ENCODE results near the gene VIM.
A peak's percentile ranks its signal among the peaks of the same experiment; 100 is the strongest.

VIM gene

DNA sequence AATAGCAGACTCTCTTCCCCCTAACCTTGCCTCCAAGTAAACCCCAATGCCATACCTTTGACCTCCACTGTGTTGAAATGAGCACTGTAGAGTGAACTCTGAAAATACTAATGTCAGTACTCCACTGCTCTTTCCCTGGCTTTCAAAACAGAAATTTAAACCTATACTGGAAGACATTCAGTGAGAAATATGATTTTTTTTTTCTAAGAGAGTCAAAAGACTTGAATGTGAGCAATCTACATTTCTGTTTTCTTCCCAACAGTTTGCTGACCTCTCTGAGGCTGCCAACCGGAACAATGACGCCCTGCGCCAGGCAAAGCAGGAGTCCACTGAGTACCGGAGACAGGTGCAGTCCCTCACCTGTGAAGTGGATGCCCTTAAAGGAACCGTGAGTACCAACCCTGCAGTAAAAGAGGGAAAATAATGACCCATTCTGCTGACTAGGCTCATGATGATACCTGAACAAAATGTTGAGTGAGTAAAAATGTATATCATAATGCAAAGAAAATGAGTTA lies 6.4 kb downstream of the VIM start:
- no peak overlapping the region for H3K27ac ChIP-seq (ENCODE audit: low read depth, low read length)
- no peak overlapping the region for H3K9ac ChIP-seq (ENCODE audit: low read length)
- no peaks in the 10 kb centered on the region for H3K9me3 ChIP-seq (ENCODE audit: low read length)
- H3K36me3 ChIP-seq (ENCODE audit: insufficient read depth, low read length) = peaks cover 68% of the 10 kb centered on the region
- peak overlapping the region in 1 of 2 donors; percentile 3 for H3K4me3 ChIP-seq (ENCODE audit: low read depth in 1 of 2, low read length in 2 of 2)
- H3K4me1 ChIP-seq (ENCODE audit: insufficient read depth, low read length) = peaks cover 37% of the 10 kb centered on the region
- no peaks in the 10 kb centered on the region for H3K27me3 ChIP-seq (ENCODE audit: control insufficient read depth in 1 of 2, insufficient read depth in 2 of 2, low read length in 2 of 2)

DNA sequence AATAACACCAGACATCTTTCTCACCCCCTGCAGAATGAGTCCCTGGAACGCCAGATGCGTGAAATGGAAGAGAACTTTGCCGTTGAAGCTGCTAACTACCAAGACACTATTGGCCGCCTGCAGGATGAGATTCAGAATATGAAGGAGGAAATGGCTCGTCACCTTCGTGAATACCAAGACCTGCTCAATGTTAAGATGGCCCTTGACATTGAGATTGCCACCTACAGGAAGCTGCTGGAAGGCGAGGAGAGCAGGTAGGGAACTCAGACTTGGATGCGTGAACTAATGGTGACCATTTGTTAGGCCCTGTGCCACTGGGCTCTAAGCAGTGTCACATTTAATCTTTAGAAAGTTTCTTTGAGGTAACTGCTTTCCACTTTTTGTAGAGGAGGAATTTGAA lies 7.1 kb downstream of the VIM start:
- Histone ChIP-seq H3K9ac (ENCODE audit: low read length) (no peak overlapping the region), H3K4me3 (ENCODE audit: low read depth in 1 of 2, low read length in 2 of 2) (peak overlapping the region in 1 of 2 donors; percentile 3), H3K4me1 (ENCODE audit: insufficient read depth, low read length) (peaks cover 37% of the 10 kb centered on the region), H3K9me3 (ENCODE audit: low read length) (no peaks in the 10 kb centered on the region), H3K27ac (ENCODE audit: low read depth, low read length) (no peak overlapping the region), H3K27me3 (ENCODE audit: control insufficient read depth in 1 of 2, insufficient read depth in 2 of 2, low read length in 2 of 2) (no peaks in the 10 kb centered on the region), H3K36me3 (ENCODE audit: insufficient read depth, low read length) (peaks cover 68% of the 10 kb centered on the region)

DNA sequence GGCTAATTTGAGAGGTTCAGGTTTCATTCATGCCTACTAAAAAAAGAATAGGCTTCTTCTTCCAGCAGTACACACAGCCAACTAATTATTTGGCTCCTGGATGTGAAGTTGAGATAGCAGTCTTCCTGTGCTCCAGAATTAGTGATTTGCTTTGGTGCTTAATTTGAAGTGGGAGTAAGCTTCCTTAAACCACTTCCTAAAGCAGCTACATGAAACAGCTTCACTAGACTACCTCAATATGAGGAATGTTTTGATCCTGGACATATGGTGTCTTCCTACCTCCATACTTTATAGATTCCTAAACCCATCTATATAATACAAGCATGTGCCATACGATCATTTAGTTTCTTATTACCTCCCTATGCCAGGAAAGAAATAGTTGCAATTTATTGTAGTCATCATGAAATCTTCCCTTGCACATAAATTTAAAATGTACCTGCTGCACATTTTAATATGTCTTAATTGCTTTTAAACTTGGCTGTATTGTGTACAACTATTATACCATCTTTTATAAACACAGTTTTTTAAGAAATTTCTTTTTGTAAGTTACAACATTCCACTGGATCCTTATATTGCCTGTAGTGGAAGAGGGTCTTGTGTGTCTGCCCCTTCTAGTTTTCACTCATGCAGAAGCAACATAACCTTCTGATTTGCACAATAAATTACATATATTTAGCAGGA lies 8.6 kb downstream of the VIM start:
- H3K4me1 ChIP-seq (ENCODE audit: insufficient read depth, low read length) = peaks cover 26% of the 10 kb centered on the region
- H3K36me3 ChIP-seq (ENCODE audit: insufficient read depth, low read length) = peaks cover 62% of the 10 kb centered on the region
- H3K27me3 ChIP-seq (ENCODE audit: control insufficient read depth in 1 of 2, insufficient read depth in 2 of 2, low read length in 2 of 2) = no peaks in the 10 kb centered on the region
- H3K4me3 ChIP-seq (ENCODE audit: low read depth in 1 of 2, low read length in 2 of 2) = no peak overlapping the region
- H3K9me3 ChIP-seq (ENCODE audit: low read length) = no peaks in the 10 kb centered on the region
- no peak overlapping the region for H3K27ac ChIP-seq (ENCODE audit: low read depth, low read length)
- H3K9ac ChIP-seq (ENCODE audit: low read length) = no peak overlapping the region

DNA sequence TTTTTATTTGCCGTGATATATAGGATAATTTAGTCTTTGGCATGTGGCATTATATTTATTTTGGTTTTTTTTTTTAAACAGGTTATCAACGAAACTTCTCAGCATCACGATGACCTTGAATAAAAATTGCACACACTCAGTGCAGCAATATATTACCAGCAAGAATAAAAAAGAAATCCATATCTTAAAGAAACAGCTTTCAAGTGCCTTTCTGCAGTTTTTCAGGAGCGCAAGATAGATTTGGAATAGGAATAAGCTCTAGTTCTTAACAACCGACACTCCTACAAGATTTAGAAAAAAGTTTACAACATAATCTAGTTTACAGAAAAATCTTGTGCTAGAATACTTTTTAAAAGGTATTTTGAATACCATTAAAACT lies 9.1 kb downstream of the VIM start:
- Histone ChIP-seq H3K4me1 (ENCODE audit: insufficient read depth, low read length) (peaks cover 23% of the 10 kb centered on the region), H3K4me3 (ENCODE audit: low read depth in 1 of 2, low read length in 2 of 2) (no peak overlapping the region), H3K27me3 (ENCODE audit: control insufficient read depth in 1 of 2, insufficient read depth in 2 of 2, low read length in 2 of 2) (no peaks in the 10 kb centered on the region), H3K9me3 (ENCODE audit: low read length) (no peaks in the 10 kb centered on the region), H3K9ac (ENCODE audit: low read length) (no peak overlapping the region), H3K27ac (ENCODE audit: low read depth, low read length) (no peak overlapping the region), H3K36me3 (ENCODE audit: insufficient read depth, low read length) (peaks cover 57% of the 10 kb centered on the region)

DNA sequence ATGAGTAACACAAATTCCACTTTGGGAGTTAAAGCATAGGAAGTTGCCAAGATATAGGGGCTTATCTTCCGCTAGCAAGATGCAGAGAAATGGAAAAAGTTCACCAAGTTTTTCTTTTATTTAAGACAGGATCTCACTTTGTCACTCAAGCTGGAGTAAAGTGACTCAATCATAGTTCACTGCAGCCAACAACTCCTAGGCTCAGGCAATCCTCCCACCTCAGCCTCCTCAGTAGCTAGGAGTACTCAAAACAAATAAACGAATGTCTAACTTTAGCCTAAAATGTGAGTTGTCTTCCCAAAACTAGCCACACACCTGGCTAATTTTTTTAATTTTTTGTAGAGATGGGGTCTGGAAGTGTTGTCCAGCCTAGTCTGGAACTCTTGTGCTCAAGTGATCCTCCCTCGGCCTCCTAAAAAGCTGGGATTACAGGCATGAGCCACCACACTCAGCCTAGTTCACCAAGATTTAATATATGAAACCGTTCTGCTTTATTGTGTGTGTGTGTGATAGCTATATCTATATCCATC lies 9.9 kb downstream of the VIM start:
- Histone ChIP-seq H3K36me3 (ENCODE audit: insufficient read depth, low read length) (peaks cover 50% of the 10 kb centered on the region), H3K4me1 (ENCODE audit: insufficient read depth, low read length) (peaks cover 19% of the 10 kb centered on the region), H3K9ac (ENCODE audit: low read length) (no peak overlapping the region), H3K9me3 (ENCODE audit: low read length) (no peaks in the 10 kb centered on the region), H3K27ac (ENCODE audit: low read depth, low read length) (no peak overlapping the region), H3K4me3 (ENCODE audit: low read depth in 1 of 2, low read length in 2 of 2) (no peak overlapping the region), H3K27me3 (ENCODE audit: control insufficient read depth in 1 of 2, insufficient read depth in 2 of 2, low read length in 2 of 2) (no peaks in the 10 kb centered on the region)

DNA sequence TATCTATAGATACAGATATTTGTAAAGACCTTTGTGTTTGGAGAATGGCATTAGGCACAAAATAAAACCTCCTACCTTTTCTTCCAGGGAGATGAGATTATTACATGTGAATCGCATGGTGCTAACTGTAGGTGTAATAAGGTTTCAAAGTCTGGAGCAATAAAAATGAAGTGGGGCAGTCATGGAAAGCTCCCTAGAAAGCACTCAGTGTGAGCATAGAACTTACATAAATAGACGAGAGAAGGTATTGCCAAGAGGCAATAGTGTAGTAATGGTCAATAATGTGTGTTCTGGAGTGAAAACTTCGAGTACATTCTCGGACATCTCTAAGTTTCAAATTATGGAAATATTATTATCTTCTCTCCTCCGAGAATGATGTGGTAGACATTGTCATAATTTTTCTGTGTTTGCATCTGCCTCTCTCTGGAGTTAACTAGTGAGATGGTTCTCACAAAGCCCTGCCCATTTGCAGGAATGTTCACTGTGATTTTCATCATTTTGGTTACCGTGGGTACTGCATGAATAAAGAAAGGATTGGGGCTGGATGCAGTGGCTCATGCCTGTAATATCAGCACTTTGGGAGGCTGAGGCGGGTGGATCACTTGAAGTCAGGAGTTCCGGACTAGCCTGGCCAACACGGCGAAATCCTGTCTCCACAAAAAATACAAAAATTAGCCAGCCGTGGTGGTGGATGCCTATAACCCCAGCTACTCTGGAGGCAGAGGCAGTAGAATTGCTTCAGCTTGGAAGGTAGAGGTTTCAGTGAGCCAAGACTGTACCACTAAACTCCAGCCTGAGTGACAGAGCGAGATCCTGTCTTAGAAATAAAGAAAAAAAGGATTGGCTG lies 10.6 kb downstream of the VIM start:
- Histone ChIP-seq H3K9ac (ENCODE audit: low read length) (no peak overlapping the region), H3K4me3 (ENCODE audit: low read depth in 1 of 2, low read length in 2 of 2) (no peak overlapping the region), H3K9me3 (ENCODE audit: low read length) (no peaks in the 10 kb centered on the region), H3K27ac (ENCODE audit: low read depth, low read length) (no peak overlapping the region), H3K27me3 (ENCODE audit: control insufficient read depth in 1 of 2, insufficient read depth in 2 of 2, low read length in 2 of 2) (no peaks in the 10 kb centered on the region), H3K4me1 (ENCODE audit: insufficient read depth, low read length) (peaks cover 15% of the 10 kb centered on the region), H3K36me3 (ENCODE audit: insufficient read depth, low read length) (peaks cover 43% of the 10 kb centered on the region)

DNA sequence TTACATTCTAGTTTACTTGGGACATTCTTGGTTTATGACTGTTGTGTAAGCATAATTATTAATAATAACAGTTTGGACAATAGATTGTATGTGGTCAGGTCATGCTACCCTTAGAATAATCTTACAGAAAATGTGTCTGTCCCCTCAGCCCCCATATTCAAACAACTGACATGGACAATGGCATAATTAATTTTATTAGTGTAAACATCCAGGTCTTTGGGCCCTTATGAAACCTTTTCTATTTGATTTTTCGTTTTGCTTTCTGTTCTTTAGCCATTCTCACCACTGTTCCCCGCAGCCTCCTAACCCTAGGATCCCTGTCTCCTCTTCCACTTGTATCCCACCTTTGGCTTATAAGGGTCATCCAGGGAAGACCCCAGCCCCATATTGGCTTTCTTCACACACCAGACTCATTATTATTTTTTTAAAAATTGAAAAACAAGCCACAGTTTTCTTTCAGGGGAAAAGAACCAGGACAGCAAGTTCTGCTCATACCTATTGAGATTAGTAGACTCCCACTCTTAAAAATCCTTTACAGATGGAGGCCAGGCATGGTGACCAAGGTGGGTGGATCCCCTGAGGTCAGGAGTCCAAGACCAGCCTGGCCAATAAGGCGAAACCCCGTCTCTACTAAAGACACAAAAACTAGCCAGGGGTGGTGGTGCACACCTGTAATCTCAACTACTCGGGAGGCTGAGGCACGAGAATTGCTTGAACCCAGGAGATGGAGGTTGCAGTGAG lies 11.5 kb downstream of the VIM start:
- peaks cover 36% of the 10 kb centered on the region for H3K36me3 ChIP-seq (ENCODE audit: insufficient read depth, low read length)
- no peak overlapping the region for H3K4me3 ChIP-seq (ENCODE audit: low read depth in 1 of 2, low read length in 2 of 2)
- peaks cover 9% of the 10 kb centered on the region for H3K4me1 ChIP-seq (ENCODE audit: insufficient read depth, low read length)
- H3K27ac ChIP-seq (ENCODE audit: low read depth, low read length) = no peak overlapping the region
- no peak overlapping the region for H3K9ac ChIP-seq (ENCODE audit: low read length)
- no peaks in the 10 kb centered on the region for H3K27me3 ChIP-seq (ENCODE audit: control insufficient read depth in 1 of 2, insufficient read depth in 2 of 2, low read length in 2 of 2)
- no peaks in the 10 kb centered on the region for H3K9me3 ChIP-seq (ENCODE audit: low read length)

DNA sequence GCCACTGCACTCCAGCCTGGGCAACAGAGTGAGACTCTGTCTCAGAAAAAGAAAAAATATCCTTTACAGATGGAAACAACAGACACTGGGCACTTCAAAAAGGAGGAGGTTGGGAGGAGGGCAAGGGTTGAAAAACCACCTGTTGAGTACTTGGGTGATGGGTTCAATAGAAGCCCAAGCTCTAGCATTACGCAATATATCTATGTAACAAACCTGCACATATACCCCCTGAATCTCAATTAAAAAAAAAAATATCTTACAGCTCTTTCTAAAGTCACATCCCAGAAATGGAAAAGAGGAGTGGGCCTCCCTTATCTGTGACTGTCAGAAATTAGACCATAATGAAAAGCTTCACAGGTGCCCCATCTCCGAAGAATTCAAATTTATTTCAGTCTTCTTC lies 12.1 kb downstream of the VIM start:
- Histone ChIP-seq H3K9ac (ENCODE audit: low read length) (no peak overlapping the region), H3K27me3 (ENCODE audit: control insufficient read depth in 1 of 2, insufficient read depth in 2 of 2, low read length in 2 of 2) (no peaks in the 10 kb centered on the region), H3K4me3 (ENCODE audit: low read depth in 1 of 2, low read length in 2 of 2) (no peak overlapping the region), H3K9me3 (ENCODE audit: low read length) (no peaks in the 10 kb centered on the region), H3K4me1 (ENCODE audit: insufficient read depth, low read length) (peaks cover 3% of the 10 kb centered on the region), H3K36me3 (ENCODE audit: insufficient read depth, low read length) (peaks cover 30% of the 10 kb centered on the region), H3K27ac (ENCODE audit: low read depth, low read length) (no peak overlapping the region)

DNA sequence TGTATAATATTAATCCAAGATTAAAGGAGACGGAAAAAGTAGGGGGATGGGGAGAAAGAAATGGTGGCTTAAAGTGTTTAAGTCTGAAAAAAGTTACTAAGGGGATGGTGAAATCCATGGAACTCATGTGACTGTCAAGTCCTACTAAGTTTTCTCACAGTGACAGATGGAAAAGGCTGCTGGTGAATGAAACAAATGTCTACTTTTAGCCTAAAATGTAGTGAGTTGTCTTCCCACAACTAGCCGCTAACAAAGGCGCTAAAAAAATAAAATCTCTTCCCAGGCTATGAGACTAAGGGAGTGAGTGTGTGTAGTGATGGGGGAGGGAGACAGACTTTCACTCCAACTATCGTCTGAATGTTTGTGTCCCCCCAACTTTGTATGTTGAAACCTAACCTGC lies 12.6 kb downstream of the VIM start:
- no peak overlapping the region for H3K27ac ChIP-seq (ENCODE audit: low read depth, low read length)
- H3K9me3 ChIP-seq (ENCODE audit: low read length) = no peaks in the 10 kb centered on the region
- H3K36me3 ChIP-seq (ENCODE audit: insufficient read depth, low read length) = peaks cover 25% of the 10 kb centered on the region
- no peaks in the 10 kb centered on the region for H3K27me3 ChIP-seq (ENCODE audit: control insufficient read depth in 1 of 2, insufficient read depth in 2 of 2, low read length in 2 of 2)
- no peaks in the 10 kb centered on the region for H3K4me1 ChIP-seq (ENCODE audit: insufficient read depth, low read length)
- H3K9ac ChIP-seq (ENCODE audit: low read length) = no peak overlapping the region
- H3K4me3 ChIP-seq (ENCODE audit: low read depth in 1 of 2, low read length in 2 of 2) = no peak overlapping the region

DNA sequence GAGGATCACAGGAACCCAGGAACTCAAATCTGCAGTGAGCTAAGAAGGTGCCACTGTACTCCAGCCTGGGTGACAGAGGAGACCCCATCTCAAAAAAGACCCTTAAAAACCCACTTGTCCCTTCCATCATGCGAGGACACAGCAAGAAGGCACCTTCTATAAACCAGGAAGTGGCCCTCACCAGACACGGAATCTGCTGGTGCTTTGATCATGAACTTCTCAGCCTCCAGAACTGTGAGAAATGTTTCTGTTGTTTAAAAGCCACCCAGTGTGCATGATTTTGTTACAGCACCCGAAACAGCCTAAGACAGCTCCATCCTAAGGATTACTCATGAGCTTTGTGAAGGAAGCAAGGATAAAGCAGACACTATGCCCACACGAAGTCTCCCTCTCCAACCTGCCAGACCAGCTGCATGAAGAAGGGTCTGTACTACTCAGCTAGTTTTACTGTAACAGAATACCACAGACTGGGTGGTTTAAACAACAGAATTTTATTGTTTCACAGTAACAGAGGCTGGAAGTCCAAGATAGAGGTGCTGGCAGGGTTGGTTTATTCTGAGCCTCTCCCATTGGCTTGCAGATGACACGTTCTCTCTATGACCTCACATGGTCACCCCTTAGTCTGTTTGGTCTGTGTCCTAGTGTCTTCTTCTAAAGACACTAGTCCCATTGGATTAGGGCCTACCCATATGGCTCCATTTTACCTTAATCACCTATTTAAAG lies 13.7 kb downstream of the VIM start:
- no peak overlapping the region for H3K27ac ChIP-seq (ENCODE audit: low read depth, low read length)
- H3K9ac ChIP-seq (ENCODE audit: low read length) = no peak overlapping the region
- no peaks in the 10 kb centered on the region for H3K4me1 ChIP-seq (ENCODE audit: insufficient read depth, low read length)
- H3K9me3 ChIP-seq (ENCODE audit: low read length) = no peaks in the 10 kb centered on the region
- no peaks in the 10 kb centered on the region for H3K27me3 ChIP-seq (ENCODE audit: control insufficient read depth in 1 of 2, insufficient read depth in 2 of 2, low read length in 2 of 2)
- no peak overlapping the region for H3K4me3 ChIP-seq (ENCODE audit: low read depth in 1 of 2, low read length in 2 of 2)
- peaks cover 13% of the 10 kb centered on the region for H3K36me3 ChIP-seq (ENCODE audit: insufficient read depth, low read length)

Data from muscle layer of colon (tissue), 2 donors.